Fibroblast of pulmonary artery (primary cell): ENCODE results near the gene GNG7.
A peak's percentile ranks its signal among the peaks of the same experiment; 100 is the strongest.

ENCODE experiments used
- DNase-seq: peaks from one replicate; pipeline ENCODE4 v3.0.0-alpha.2; 2010; ENCODE audit warnings: low read depth
- H3K4me3 ChIP-seq: replicated peaks from 2 replicates; pipeline ENCODE4 v1.5.1; 2011; ENCODE audit warnings: low read depth, mild to moderate bottlenecking, control low read depth, low read length, moderate library complexity
- CTCF ChIP-seq: IDR thresholded peaks from 2 replicates; pipeline ENCODE4 v1.5.1; 2011; ENCODE audit warnings: mild to moderate bottlenecking, control low read depth, low read length, inconsistent platforms; ENCODE audit errors: missing control alignments

Gene GNG7

GRCh38 chr19:2640563-2641331 lies 61.7 kb downstream of the GNG7 start:
- no peak for DNase-seq

GRCh38 chr19:2639999-2640398 lies 62.5 kb downstream of the GNG7 start:
- no peak for DNase-seq
- no peak overlapping the region for H3K4me3 ChIP-seq
- no peak for TF ChIP-seq CTCF

More at GRCh38 chr19:2640563-2641331, 61.7 kb downstream of the GNG7 start:
- no peak overlapping the region for H3K4me3 ChIP-seq
- no peak for TF ChIP-seq CTCF

GRCh38 chr19:2638417-2638940 lies 64.0 kb downstream of the GNG7 start:
- DNase-seq = no peak
- H3K4me3 ChIP-seq = no peak overlapping the region
- no peak for TF ChIP-seq CTCF

GRCh38 chr19:2636897-2637683 lies 65.4 kb downstream of the GNG7 start:
- DNase-seq = peak; percentile 61

GRCh38 chr19:2636141-2636896 lies 66.2 kb downstream of the GNG7 start:
- no peak for TF ChIP-seq CTCF
- no peak overlapping the region for H3K4me3 ChIP-seq
- no peak for DNase-seq

More at GRCh38 chr19:2636897-2637683, 65.4 kb downstream of the GNG7 start:
- peak; percentile 70 for TF ChIP-seq CTCF
- no peak overlapping the region for H3K4me3 ChIP-seq

- no peak overlapping the region for H3K4me3 ChIP-seq
- DNase-seq = no peak
- TF ChIP-seq CTCF = no peak
Observed at GRCh38 chr19:2634960-2635359, 67.5 kb downstream of the GNG7 start.
